ENCODE results near the gene KRI1. TPM values are rescaled to one million over a fixed set of nuclear protein-coding genes. Genes with fewer than 3 reads are reported as not detected.
"Not testable (repeated sequence)": the region's sequence is repeated elsewhere in the genome, so short reads cannot be mapped to it uniquely, and the experiment has no call there.

Gene KRI1
- total RNA-seq, 1 experiment from 2014 or later: 17.4 TPM

- in situ Hi-C loops (cut with HindIII; ENCODE audit: low sequenced_read_pairs): no loop called here
- DNase-seq (ENCODE audit: low spot score): peak; percentile 95
These were observed 15.3 kb upstream of the KRI1 start for GRCh38 chr19:10580979-10581631.

DNA sequence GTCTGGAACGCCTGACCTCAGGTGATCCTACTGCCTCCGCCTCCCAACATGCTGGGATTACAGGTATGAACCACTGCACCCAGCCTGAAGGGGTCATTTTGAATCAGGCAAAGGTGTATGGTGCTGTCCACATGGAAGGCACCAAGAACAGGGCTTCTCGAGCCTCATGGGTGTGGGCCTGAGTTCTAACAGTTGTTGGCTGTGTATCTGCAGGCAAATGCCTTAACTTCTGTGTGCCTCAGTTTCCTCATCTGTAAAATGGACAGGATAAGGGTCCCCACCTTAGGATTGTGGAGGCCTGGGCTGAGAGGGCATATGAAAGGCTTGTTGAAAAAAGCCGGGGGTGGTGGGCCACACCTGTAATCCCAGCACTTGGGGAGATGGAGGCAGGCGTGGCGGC is 12.1 kb upstream of the KRI1 start:
- in situ Hi-C loops (cut with HindIII; ENCODE audit: low sequenced_read_pairs): no loop called here
- no peak for DNase-seq (ENCODE audit: low spot score)

GRCh38 chr19:10575011-10575716 is 9.4 kb upstream of the KRI1 start:
- no peak for DNase-seq (ENCODE audit: low spot score)
- in situ Hi-C loops (cut with HindIII; ENCODE audit: low sequenced_read_pairs): no loop called here

GRCh38 chr19:10574462-10574861 is 8.7 kb upstream of the KRI1 start:
- in situ Hi-C loops (cut with HindIII; ENCODE audit: low sequenced_read_pairs): no loop called here
- DNase-seq (ENCODE audit: low spot score): no peak

DNA sequence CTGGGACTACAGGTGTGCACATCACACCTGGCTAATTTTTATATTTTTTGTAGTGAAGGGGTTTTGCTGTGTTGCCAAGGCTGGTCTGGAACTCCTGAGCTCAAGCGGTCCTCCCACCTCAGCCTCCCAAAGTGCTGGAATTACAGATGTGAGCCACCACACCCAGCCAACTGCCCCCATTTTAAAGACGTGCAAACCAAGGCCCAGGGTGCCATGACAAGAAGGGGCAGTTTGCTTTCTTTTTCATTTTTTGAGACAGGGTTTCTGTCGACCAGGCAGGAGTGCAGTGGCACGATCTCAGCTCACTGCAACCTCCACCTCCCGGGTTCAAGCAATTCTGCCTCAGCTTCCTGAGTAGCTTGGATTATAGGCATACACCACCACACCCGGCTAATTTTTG is 8.0 kb upstream of the KRI1 start:
- DNase-seq (ENCODE audit: low spot score); in situ Hi-C loops (cut with HindIII; ENCODE audit: low sequenced_read_pairs): not testable (repeated sequence)

GRCh38 chr19:10568826-10569651 is 3.2 kb upstream of the KRI1 start, which contains the start of gene CDKN2D:
CDKN2D (minus strand) TSS chr19:10568979; CDS start chr19:10568653, 326 bp downstream.
- in situ Hi-C loops (cut with HindIII; ENCODE audit: low sequenced_read_pairs): no loop called here

DNA sequence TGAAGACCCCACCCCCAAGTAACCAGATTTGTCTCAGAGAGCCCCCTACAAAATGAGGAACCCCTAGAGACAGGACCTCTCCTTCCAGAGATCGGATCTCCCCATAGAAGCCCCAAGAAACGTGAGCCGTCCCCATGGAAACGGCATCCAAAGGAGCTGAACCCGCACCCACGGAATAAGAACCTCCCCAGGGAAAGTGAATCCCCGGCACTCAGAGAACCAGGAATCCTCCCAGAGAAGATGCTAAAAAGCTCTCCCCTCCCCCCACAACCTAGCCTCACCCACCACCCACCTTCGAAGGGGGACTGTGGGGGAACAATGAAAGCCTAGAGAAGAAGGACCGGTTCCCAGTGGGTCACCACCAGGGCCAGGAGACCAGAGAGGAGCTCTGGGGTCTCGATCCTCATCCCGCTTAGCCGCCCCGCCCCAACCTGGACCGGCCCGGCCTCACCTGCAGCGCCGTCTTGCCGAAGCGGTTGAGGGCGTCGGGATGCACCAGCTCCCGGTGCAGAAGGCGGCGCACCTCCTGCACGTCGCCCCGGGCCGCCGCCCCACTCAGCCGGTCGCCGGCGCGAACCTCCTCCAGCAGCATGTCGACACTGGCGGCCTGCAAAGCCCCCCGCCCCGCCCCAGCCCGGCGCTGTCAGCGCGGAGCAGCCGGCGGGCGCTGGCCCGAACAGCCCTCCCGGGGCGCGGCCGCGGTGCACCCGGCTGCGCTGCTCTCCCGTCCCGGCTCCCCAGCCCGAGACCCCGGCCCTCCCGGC is 2.4 kb upstream of the KRI1 start:
- in situ Hi-C loops (cut with HindIII; ENCODE audit: low sequenced_read_pairs): no loop called here
- no peak for DNase-seq (ENCODE audit: low spot score)

More at GRCh38 chr19:10568826-10569651, 3.2 kb upstream of the KRI1 start, which contains the start of gene CDKN2D:
- peak; percentile 99 for DNase-seq (ENCODE audit: low spot score)

DNA sequence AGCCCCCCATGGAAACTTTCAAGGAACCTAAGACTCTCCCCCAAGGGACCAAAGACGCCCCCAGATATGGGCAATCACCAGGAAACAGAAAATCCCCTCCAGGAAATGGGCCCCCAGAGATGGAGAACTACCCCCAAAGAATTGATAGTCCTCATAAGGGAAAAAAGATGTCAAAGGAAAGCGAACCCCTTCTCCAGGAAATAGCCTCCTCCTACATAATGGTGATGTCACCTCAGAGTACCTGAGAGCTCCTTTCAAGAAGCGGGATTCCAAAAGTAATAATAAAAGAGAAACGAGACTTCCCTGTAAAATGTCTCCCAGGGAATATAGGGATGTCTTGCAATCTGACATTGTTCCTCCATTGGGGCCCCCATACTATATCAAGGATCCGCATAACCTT is 1.8 kb upstream of the KRI1 start:
- DNase-seq (ENCODE audit: low spot score): no peak
- in situ Hi-C loops (cut with HindIII; ENCODE audit: low sequenced_read_pairs): no loop called here

- no peak for DNase-seq (ENCODE audit: low spot score)
- in situ Hi-C loops (cut with HindIII; ENCODE audit: low sequenced_read_pairs): no loop called here
These were observed 1.0 kb upstream of the KRI1 start for GRCh38 chr19:10566658-10567410.

GRCh38 chr19:10566408-10566657 is 523 bp upstream of the KRI1 start:
- in situ Hi-C loops (cut with HindIII; ENCODE audit: low sequenced_read_pairs): no loop called here
- no peak for DNase-seq (ENCODE audit: low spot score)

GRCh38 chr19:10565028-10565566 is 713 bp downstream of the KRI1 start:
- peak; percentile 39 for DNase-seq (ENCODE audit: low spot score)
- in situ Hi-C loops (cut with HindIII; ENCODE audit: low sequenced_read_pairs): no loop called here

DNA sequence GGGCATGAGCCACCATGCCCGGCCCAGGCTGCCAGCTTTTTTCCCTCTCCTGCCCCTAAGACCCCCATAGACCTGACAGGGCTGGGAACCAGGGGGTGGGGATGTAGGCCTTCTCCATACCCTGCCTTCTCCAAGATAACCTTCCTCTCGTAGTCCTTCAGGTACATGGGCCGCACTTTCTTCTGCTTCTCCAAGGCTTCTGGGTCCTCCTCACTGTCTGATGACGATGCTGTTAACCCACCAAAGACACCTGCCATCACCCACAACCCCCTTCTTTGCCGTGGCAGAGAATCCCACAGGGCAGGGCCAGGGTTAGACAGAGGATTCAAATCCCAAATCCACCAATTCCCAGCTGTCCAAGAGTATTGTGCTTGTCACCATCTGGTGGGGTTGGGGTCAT is 3.2 kb downstream of the KRI1 start:
- no peak for DNase-seq (ENCODE audit: low spot score)
- in situ Hi-C loops (cut with HindIII; ENCODE audit: low sequenced_read_pairs): no loop called here

- DNase-seq (ENCODE audit: low spot score): no peak
- in situ Hi-C loops (cut with HindIII; ENCODE audit: low sequenced_read_pairs): no loop called here
These were observed 5.7 kb downstream of the KRI1 start for GRCh38 chr19:10560154-10560553.

DNA sequence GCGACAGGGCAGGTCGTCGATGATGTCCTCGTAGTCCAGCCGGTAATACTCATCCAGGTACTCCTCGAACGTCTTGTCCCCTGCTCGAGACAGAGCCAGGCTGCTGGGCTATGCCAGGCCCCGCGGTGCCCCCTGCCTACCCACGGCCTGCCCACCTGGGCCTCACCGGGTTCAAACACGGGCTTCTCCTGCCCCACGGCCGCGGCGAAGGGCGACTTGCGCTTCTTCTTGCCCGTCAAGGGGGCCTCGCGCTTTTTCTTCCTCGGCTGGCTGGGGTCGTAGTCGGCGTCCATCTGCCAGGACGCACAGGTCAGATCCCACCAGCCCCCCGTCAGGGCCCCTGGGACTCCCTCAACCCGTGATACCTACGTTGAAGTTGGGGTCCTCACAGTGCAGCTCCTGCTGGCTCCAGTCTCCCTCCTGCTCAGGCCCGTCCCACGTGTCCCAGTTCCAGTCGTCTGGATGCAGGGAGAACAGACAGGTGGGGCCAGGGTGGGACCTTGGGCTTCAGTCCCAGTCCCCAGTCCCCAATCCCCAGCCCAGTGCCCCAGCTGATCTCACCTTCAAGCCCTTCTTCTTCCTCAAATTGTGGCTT is 8.1 kb downstream of the KRI1 start:
- no peak for DNase-seq (ENCODE audit: low spot score)
- in situ Hi-C loops (cut with HindIII; ENCODE audit: low sequenced_read_pairs): no loop called here

DNA sequence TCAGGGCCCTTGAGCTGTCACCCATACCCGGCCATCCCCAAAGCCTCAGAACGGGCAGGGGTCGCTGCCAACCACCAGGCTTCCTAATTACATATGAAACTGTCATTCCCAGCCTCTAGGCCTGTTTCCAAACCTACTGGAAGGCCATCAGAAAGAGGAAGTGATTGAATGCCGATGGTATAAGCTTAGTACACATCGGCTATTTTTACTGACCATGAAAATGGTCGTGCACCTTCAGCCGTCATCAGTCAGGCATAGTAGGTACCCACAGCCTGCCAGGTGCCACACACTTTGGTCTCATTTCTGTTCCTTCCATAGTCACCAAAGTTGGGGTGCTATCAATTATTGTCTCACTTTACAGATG is 10.2 kb downstream of the KRI1 start:
- no peak for DNase-seq (ENCODE audit: low spot score)
- in situ Hi-C loops (cut with HindIII; ENCODE audit: low sequenced_read_pairs): no loop called here

- in situ Hi-C loops (cut with HindIII; ENCODE audit: low sequenced_read_pairs): no loop called here
- DNase-seq (ENCODE audit: low spot score): no peak
These were observed 10.8 kb downstream of the KRI1 start for GRCh38 chr19:10554760-10555609.

DNA sequence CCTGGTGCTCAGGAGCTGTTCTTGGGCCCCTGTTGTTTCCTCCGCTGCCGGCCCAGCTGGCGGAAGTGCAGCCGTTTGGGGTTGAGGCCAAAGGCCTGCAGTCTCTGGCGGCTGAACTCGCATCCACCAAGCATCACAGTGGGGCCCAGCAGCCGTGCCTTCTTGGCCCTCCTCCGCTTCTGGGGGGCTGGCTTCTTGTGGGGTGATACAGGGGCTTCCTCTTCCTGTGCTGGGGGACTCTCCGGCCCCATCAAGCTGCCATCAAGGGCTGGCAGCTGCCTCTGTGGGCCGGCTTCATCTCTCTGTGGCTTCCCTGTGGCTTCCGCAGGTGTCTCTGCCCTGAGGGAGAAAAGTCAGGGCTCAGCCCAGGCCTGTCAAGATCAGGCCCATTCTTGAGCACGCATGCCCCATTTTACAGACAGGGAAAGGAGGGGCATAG is 11.8 kb downstream of the KRI1 start:
- no peak for DNase-seq (ENCODE audit: low spot score)
- in situ Hi-C loops (cut with HindIII; ENCODE audit: low sequenced_read_pairs): no loop called here
